Measurements from ENCODE around the gene RNF128. TPM values are rescaled to one million over a fixed set of nuclear protein-coding genes. Genes with fewer than 3 reads are reported as not detected.

RNF128 gene
- total and polyA plus RNA-seq, 10 of the 15 experiments (the other 5 are each of a cell fraction or from before 2014, with no cell fraction given) = 0.10 TPM; not detected in 9

GRCh38 chrX:106707771-106708454, 18.6 kb upstream of the RNF128 start (continued):
- TF ChIP-seq USF1 (IDR thresholded peaks at IDR 0.05; ENCODE audit: borderline replicate concordance, extremely low read length, insufficient read depth, low read depth, low read length) (no peak), E2F8 (IDR thresholded peaks at IDR 0.05; ENCODE audit: low read depth, partially characterized antibody) (no peak), SMAD5 (IDR thresholded peaks at IDR 0.05; ENCODE audit: low read depth) (no peak), SMARCA5 (IDR thresholded peaks at IDR 0.05) (no peak), NRF1 (conservative IDR thresholded peaks at IDR 0.05; ENCODE audit: low read depth, low read length) (no peak), IRF5 (IDR thresholded peaks at IDR 0.05; ENCODE audit: borderline replicate concordance) (no peak), BRCA1 (IDR thresholded peaks at IDR 0.05; ENCODE audit: low read depth, low read length) (no peak), POLR2A (IDR thresholded peaks at IDR 0.05; ENCODE audit: low read depth, low read length) (no peak), NR2C1 (IDR thresholded peaks at IDR 0.05) (no peak), ELK1 (IDR thresholded peaks at IDR 0.05; ENCODE audit: low read depth, low read length) (no peak), CREM (IDR thresholded peaks at IDR 0.05; ENCODE audit: low read depth) (no peak)

Measured in GM12878 (cell line).